GM12865 (cell line): ENCODE results near the gene ARHGEF17.

Source experiments
- DNase-seq: peaks from one replicate; pipeline ENCODE4 v3.0.0; 2010; ENCODE audit warnings: low read depth
- H3K4me3 ChIP-seq: 2 replicates; pipeline ENCODE4 v1.5.1; 2011; ENCODE audit warnings: mild to moderate bottlenecking, low read depth, low read length, control low read depth
- CTCF ChIP-seq: IDR thresholded peaks from 2 replicates; pipeline ENCODE4 v1.5.1; 2011; ENCODE audit warnings: low read length, control low read depth, low read depth, inconsistent platforms; ENCODE audit not compliant: insufficient read depth; ENCODE audit errors: missing control alignments

The ARHGEF17 gene

GRCh38 chr11:73333173-73333572 lies 25.1 kb downstream of the ARHGEF17 start:
- no peak for DNase-seq
- no peak for TF ChIP-seq CTCF

GRCh38 chr11:73333640-73334383 lies 25.7 kb downstream of the ARHGEF17 start:
- DNase-seq, result no peak
- H3K4me3 ChIP-seq, result no peak overlapping the region
- TF ChIP-seq CTCF, result no peak

More at GRCh38 chr11:73333173-73333572, 25.1 kb downstream of the ARHGEF17 start:
- H3K4me3 ChIP-seq, result no peak overlapping the region

GRCh38 chr11:73334384-73335203 lies 26.5 kb downstream of the ARHGEF17 start:
- no peak overlapping the region for H3K4me3 ChIP-seq
- peak; percentile 54 for DNase-seq
- TF ChIP-seq CTCF, result peak; percentile 10

- H3K4me3 ChIP-seq, result no peak overlapping the region
- peak; percentile 99 for TF ChIP-seq CTCF
- peak; percentile 78 for DNase-seq
Measured at GRCh38 chr11:73335204-73335923, 27.3 kb downstream of the ARHGEF17 start.

GRCh38 chr11:73337846-73338245 lies 29.8 kb downstream of the ARHGEF17 start:
- no peak overlapping the region for H3K4me3 ChIP-seq
- no peak for TF ChIP-seq CTCF
- no peak for DNase-seq

GRCh38 chr11:73338279-73338678 lies 30.2 kb downstream of the ARHGEF17 start:
- DNase-seq, result no peak
- H3K4me3 ChIP-seq, result no peak overlapping the region
- no peak for TF ChIP-seq CTCF
